Astrocyte of the cerebellum (primary cell): ENCODE results near the gene NRP1.

ENCODE experiments used
- DNase-seq: peaks from one replicate; pipeline ENCODE4 v3.0.0-alpha.2; 2011; ENCODE audit warnings: low read depth
- H3K4me3 ChIP-seq: 2 replicates; pipeline ENCODE4 v1.5.1; 2011; ENCODE audit warnings: mild to moderate bottlenecking, low read depth, low read length, moderate library complexity
- CTCF ChIP-seq: IDR thresholded peaks from 2 replicates; pipeline ENCODE4 v1.5.1; 2012; ENCODE audit warnings: low read length, low read depth, moderate library complexity, mild to moderate bottlenecking; ENCODE audit errors: missing control alignments
- in situ Hi-C: cut with HindIII; loops from 2 replicates; pipeline ENCODE4 v1.10.0; 2017; ENCODE audit warnings: low sequenced_read_pairs

The NRP1 gene

GRCh38 chr10:33137356-33138005 lies 197.0 kb downstream of the NRP1 start:
- DNase-seq, result no peak
- no peak overlapping the region for H3K4me3 ChIP-seq
- no peak for TF ChIP-seq CTCF
- in situ Hi-C loops, result no loop called here

GRCh38 chr10:33136781-33137180 lies 197.7 kb downstream of the NRP1 start:
- DNase-seq, result no peak
- H3K4me3 ChIP-seq, result no peak overlapping the region
- in situ Hi-C loops, result no loop called here
- TF ChIP-seq CTCF, result no peak

GRCh38 chr10:33136271-33136670 lies 198.2 kb downstream of the NRP1 start:
- peak; percentile 78 for DNase-seq
- no peak overlapping the region for H3K4me3 ChIP-seq
- TF ChIP-seq CTCF, result no peak
- in situ Hi-C loops, result no loop called here

- DNase-seq, result peak; percentile 82
- in situ Hi-C loops, result no loop called here
Observed at GRCh38 chr10:33134011-33134751, 200.3 kb downstream of the NRP1 start.

GRCh38 chr10:33133557-33133956 lies 200.9 kb downstream of the NRP1 start:
- no peak overlapping the region for H3K4me3 ChIP-seq
- no peak for TF ChIP-seq CTCF
- in situ Hi-C loops, result no loop called here
- DNase-seq, result no peak

More at GRCh38 chr10:33134011-33134751, 200.3 kb downstream of the NRP1 start:
- TF ChIP-seq CTCF, result no peak
- no peak overlapping the region for H3K4me3 ChIP-seq

- no peak for DNase-seq
- H3K4me3 ChIP-seq, result no peak overlapping the region
- TF ChIP-seq CTCF, result peak; percentile 8
- in situ Hi-C loops, result no loop called here
Observed at GRCh38 chr10:33132626-33133025, 201.8 kb downstream of the NRP1 start.
